ENCODE data around the gene FCHO2. TPM values are rescaled to one million over a fixed set of nuclear protein-coding genes. Genes with fewer than 3 reads are reported as not detected.

FCHO2 gene
- total and polyA plus RNA-seq, 5 donors = 7.1 to 25.5 (median 22.8) TPM

DNA sequence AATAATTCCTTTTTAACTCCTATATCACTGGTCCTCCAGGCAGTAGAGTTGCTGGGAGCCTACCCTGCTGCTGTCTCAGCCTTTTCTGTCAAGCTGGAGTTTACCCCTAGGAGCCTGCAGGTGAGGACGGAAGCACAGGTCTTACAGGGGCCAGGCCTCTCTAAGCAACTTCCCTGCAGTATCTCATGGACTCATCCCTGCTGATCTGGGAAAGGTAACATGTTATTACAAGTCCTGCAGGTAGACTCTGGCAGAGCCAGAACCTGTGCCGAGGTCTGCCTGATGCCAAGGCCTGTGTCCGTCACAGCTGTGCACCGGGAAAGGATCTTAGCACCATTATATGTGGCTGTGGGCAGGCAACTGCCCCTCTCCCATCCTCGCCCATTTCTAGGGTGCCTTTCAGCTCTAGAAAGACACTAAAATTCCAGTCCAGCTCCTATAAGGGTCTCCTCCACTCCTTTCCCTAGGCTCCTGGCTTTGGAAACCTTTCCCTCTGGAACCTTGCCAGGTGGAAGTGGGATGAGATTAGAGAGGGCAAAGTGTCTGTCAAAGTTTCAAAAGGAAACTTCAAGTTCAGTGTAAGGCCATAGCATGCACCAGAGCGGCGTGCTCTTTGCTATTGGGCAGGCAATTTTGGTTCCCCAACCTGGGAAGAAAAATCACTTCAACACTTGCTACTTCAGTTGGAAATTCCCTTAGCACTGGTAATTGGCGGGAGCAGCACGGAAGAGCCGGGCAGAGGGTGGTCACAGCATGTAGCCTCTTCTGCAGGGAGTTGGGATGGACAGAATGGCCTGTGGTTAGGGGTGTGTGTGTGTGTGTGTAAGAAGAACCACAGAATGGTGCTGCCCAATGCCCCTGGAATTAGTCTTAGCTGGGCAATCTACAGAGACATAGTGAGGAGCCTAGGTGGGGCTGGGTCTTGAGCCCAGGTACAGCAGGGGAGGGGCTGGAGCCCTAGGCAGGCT is 182.0 kb downstream of the FCHO2 start:
- intact Hi-C loops (cut with DNase I) = no loop called here
- ATAC-seq (no peak), DNase-seq (no peak)
- H3K27me3 ChIP-seq (ENCODE audit: control insufficient read depth, insufficient read depth) = no peaks in the 10 kb centered on the region
- no peaks in the 10 kb centered on the region for H3K4me1 ChIP-seq (ENCODE audit: control insufficient read depth, insufficient read depth, low read length)
- H3K4me3 ChIP-seq (ENCODE audit: low read length) = no peak overlapping the region
- no peaks in the 10 kb centered on the region for H3K9me3 ChIP-seq (ENCODE audit: control insufficient read depth, low read length)
- H3K27ac ChIP-seq (ENCODE audit: low read length) = no peak overlapping the region
- 76% methylated on average over 10 of the region's 10 CpGs for WGBS

DNA sequence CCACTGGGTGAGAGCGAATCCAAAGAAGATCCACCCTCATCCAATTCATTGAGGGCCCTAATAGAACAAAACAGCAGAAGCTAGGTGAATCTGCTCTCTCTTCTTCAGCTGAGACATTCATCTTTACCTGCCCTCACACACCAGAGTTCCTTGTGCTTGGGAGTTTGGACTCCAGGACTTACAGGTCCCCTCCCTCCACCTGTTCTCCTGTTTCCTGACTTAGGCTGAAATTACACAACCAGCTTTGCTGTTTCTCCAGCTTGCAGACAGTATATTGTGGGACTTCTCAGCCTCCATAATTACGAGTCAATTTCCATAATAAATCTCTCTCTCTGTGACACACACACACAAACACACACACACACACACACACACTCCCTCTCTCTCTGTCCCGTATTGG is 183.6 kb downstream of the FCHO2 start:
- no peaks in the 10 kb centered on the region for H3K4me1 ChIP-seq (ENCODE audit: control insufficient read depth, insufficient read depth, low read length)
- intact Hi-C loops (cut with DNase I) = no loop called here
- no peak overlapping the region for H3K4me3 ChIP-seq (ENCODE audit: low read length)
- WGBS = 77% methylated on average over 3 of the region's 3 CpGs
- DNase-seq (no peak), ATAC-seq (no peak)
- H3K9me3 ChIP-seq (ENCODE audit: control insufficient read depth, low read length) = no peaks in the 10 kb centered on the region
- no peak overlapping the region for H3K27ac ChIP-seq (ENCODE audit: low read length)
- no peaks in the 10 kb centered on the region for H3K27me3 ChIP-seq (ENCODE audit: control insufficient read depth, insufficient read depth)

Other genes with a start within 250 kb of the FCHO2 start
- 10 to 100 TPM; 68.2 to 73.8 (median 71.6) TPM for gene TNPO1, start 139.4 kb upstream of the FCHO2 start, total RNA-seq
- 11.3 TPM for gene TNPO1, start 139.4 kb upstream of the FCHO2 start, polyA plus RNA-seq
- not detected for gene TMEM171, start 164.5 kb downstream of the FCHO2 start, total RNA-seq
- gene TMEM171, start 164.5 kb downstream of the FCHO2 start, polyA plus RNA-seq = not detected
- not detected for gene TMEM174, start 217.2 kb downstream of the FCHO2 start, total RNA-seq
- gene TMEM174, start 217.2 kb downstream of the FCHO2 start, polyA plus RNA-seq = not detected